CD4-positive, alpha-beta T cell (primary cell): ENCODE measurements around the gene OTX1. TPM values are rescaled to one million over a fixed set of nuclear protein-coding genes. Genes with fewer than 3 reads are reported as not detected.
A peak's percentile ranks its signal among the peaks of the same experiment; 100 is the strongest.

Experiments
- ATAC-seq: fragments of 200-7000 bp; cut with Tn5 transposase; one replicate; pipeline ENCODE4 v1.10.0; 2022; ENCODE audit warnings: mild to moderate bottlenecking; ENCODE audit not compliant: poor library complexity
- CTCF ChIA-PET: fragments of 350-600 bp; sonication (Branson Sonifier 250); formaldehyde crosslinking; loops from one replicate; lab custom pipeline; 2021; ENCODE audit warnings: antibody characterized with exemption, inconsistent platforms; lab: Charles Lee
- POLR2A ChIA-PET: fragments of 350-600 bp; sonication (Branson Sonifier 250); formaldehyde crosslinking; loops from one replicate; lab custom pipeline; 2021; ENCODE audit warnings: antibody characterized with exemption, inconsistent platforms; lab: Charles Lee
- DNase-seq, 14 experiments: peaks; one replicate each; pipeline ENCODE4 v3.0.0-alpha.2; 2013 to 2020; ENCODE audit warnings: mixed read lengths in 2 of 14
- H3K27ac ChIP-seq, 2 donors: one replicate each; pipeline versions ENCODE4 v1.5.1 to v1.7.0; 2013; ENCODE audit warnings: low read length in 2 of 2, low read depth in 1 of 2, mild to moderate bottlenecking in 1 of 2
- H3K27me3 ChIP-seq, 2 experiments: 1 replicate in 1 of 2; 2 replicates in 1 of 2; pipeline versions ENCODE4 v1.6.1 to v1.7.0; 2013; ENCODE audit warnings: low read length in 2 of 2, control low read depth in 1 of 2, mild to moderate bottlenecking in 1 of 2, moderate library complexity in 1 of 2; ENCODE audit not compliant: insufficient read depth in 2 of 2, control insufficient read depth in 1 of 2
- H3K36me3 ChIP-seq: one replicate; pipeline ENCODE4 v1.6.1; 2013; ENCODE audit warnings: low read length, control low read depth; ENCODE audit not compliant: insufficient read depth
- H3K4me1 ChIP-seq: one replicate; pipeline ENCODE4 v1.6.1; 2013; ENCODE audit warnings: low read length, control low read depth; ENCODE audit not compliant: insufficient read depth
- H3K4me3 ChIP-seq: one replicate; pipeline ENCODE4 v1.5.1; 2013; ENCODE audit warnings: mild to moderate bottlenecking, low read length, moderate library complexity
- H3K9me3 ChIP-seq, 2 experiments: 1 replicate in 1 of 2; 2 replicates in 1 of 2; pipeline versions ENCODE4 v1.6.1 to v1.7.0; 2013; ENCODE audit warnings: low read length in 2 of 2, mild to moderate bottlenecking in 2 of 2, control low read depth in 1 of 2, moderate library complexity in 1 of 2; ENCODE audit not compliant: control insufficient read depth in 1 of 2, insufficient read depth in 1 of 2
- H3K27ac Mint-ChIP-seq: one replicate; pipeline ENCODE4 v1.8.0; 2020; ENCODE audit warnings: mixed read lengths
- H3K27me3 Mint-ChIP-seq: one replicate; pipeline ENCODE4 v1.8.0; 2021; ENCODE audit warnings: mixed read lengths
- H3K36me3 Mint-ChIP-seq: one replicate; pipeline ENCODE4 v1.8.0; 2021; ENCODE audit warnings: low read depth, mixed read lengths
- H3K4me1 Mint-ChIP-seq: one replicate; pipeline ENCODE4 v1.8.0; 2021; ENCODE audit warnings: low read depth, mixed read lengths
- H3K4me3 Mint-ChIP-seq: one replicate; pipeline ENCODE4 v1.8.0; 2020; ENCODE audit warnings: mild to moderate bottlenecking, mixed read lengths
- H3K9me3 Mint-ChIP-seq: one replicate; pipeline ENCODE4 v1.8.0; 2020; ENCODE audit warnings: mixed read lengths
- intact Hi-C, 2 experiments: fragments of 100-400 bp; cut with DNase I in 1 of 2; cut with micrococcal nuclease in 1 of 2; formaldehyde crosslinking; loops; one replicate each; pipeline versions ENCODE4 v1.15.1 to v1.9.0; 2023 to 2025; cut with DNase I, micrococcal nuclease
- total RNA-seq, 174 experiments: library from RNA in 2 of 174; stranded (reverse) in 2 of 174; gene quantifications; one replicate each; pipeline ENCODE4 v1.2.3 and lab custom pipeline; 2021 to 2026
- TF ChIP-seq, protein P1 (sequence below): fragments of 200-600 bp; IDR thresholded peaks from one replicate; pipeline ENCODE4 v1.8.0; 2022; ENCODE audit warnings: antibody characterized with exemption, mild to moderate bottlenecking

OTX1 gene
- total RNA-seq, 2 experiments from 2014 or later, result not detected

GRCh38 chr2:63041592-63041991 is 9.0 kb upstream of the OTX1 start:
- ATAC-seq (no peak), DNase-seq (no peak)
- no peak overlapping the region for H3K27ac ChIP-seq
- Mint-ChIP-seq H3K36me3 (peaks cover 21% of the 10 kb centered on the region), H3K27me3 (peaks cover 45% of the 10 kb centered on the region), H3K9me3 (no peaks in the 10 kb centered on the region), H3K4me3 (no peak overlapping the region), H3K4me1 (peaks cover 10% of the 10 kb centered on the region), H3K27ac (no peak overlapping the region)
- no peak overlapping the region for H3K4me3 ChIP-seq
- no peaks in the 10 kb centered on the region for H3K36me3 ChIP-seq
- TF ChIP-seq, protein P1, sequence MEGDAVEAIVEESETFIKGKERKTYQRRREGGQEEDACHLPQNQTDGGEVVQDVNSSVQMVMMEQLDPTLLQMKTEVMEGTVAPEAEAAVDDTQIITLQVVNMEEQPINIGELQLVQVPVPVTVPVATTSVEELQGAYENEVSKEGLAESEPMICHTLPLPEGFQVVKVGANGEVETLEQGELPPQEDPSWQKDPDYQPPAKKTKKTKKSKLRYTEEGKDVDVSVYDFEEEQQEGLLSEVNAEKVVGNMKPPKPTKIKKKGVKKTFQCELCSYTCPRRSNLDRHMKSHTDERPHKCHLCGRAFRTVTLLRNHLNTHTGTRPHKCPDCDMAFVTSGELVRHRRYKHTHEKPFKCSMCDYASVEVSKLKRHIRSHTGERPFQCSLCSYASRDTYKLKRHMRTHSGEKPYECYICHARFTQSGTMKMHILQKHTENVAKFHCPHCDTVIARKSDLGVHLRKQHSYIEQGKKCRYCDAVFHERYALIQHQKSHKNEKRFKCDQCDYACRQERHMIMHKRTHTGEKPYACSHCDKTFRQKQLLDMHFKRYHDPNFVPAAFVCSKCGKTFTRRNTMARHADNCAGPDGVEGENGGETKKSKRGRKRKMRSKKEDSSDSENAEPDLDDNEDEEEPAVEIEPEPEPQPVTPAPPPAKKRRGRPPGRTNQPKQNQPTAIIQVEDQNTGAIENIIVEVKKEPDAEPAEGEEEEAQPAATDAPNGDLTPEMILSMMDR, result no peak
- CTCF ChIA-PET, result no interaction called here
- intact Hi-C loops, result no loop called here
- H3K4me1 ChIP-seq, result no peaks in the 10 kb centered on the region
- POLR2A ChIA-PET, result no interaction called here
- peaks cover 4 to 27% of the 10 kb centered on the region in 2 experiments for H3K27me3 ChIP-seq
- H3K9me3 ChIP-seq, result peaks cover 0 to 6% of the 10 kb centered on the region in 2 experiments

- peaks cover 34% of the 10 kb centered on the region for H3K4me1 Mint-ChIP-seq
- H3K4me3 ChIP-seq, result no peak overlapping the region
- intact Hi-C loops, result no loop called here
- no peaks in the 10 kb centered on the region for H3K9me3 Mint-ChIP-seq
- peaks cover 28 to 58% of the 10 kb centered on the region in 2 experiments for H3K27me3 ChIP-seq
- ChIA-PET POLR2A (no interaction called here), CTCF (interaction anchor here (0.7 kb wide), 1 partner anchor 19 kb away, joined by 3 read pairs; no protein-coding TSS in a partner anchor)
- peaks cover 0 to 28% of the 10 kb centered on the region in 2 experiments for H3K9me3 ChIP-seq
- no peak for DNase-seq
- TF ChIP-seq, protein P1, result no peak
- H3K27ac Mint-ChIP-seq, result no peak overlapping the region
- H3K4me1 ChIP-seq, result peaks cover 26% of the 10 kb centered on the region
- no peak for ATAC-seq
- H3K4me3 Mint-ChIP-seq, result no peak overlapping the region
- H3K36me3 ChIP-seq, result no peaks in the 10 kb centered on the region
- peaks cover 67% of the 10 kb centered on the region for H3K27me3 Mint-ChIP-seq
- H3K27ac ChIP-seq, result no peak overlapping the region
- H3K36me3 Mint-ChIP-seq, result peaks cover 21% of the 10 kb centered on the region
Measured at GRCh38 chr2:63044362-63045327, 6.0 kb upstream of the OTX1 start.

DNA sequence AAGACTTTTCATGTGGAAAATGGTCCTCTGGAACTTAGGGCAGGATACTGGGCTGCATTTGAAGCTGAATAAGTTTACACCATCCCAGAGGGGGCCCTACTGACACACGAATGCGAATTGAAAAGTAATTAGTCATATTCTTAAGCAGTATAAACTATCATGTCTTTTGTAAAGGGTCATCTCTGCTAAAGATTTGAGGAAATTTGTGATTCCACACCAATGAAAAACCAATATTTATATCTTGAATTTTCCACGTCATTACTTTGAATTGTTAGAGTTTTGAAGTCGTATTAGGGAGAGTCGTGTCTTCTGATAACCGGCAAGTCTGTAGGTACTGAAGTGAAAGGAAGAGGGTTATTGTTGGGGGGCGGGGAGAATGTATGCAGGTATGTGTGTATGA is 4.1 kb upstream of the OTX1 start:
- Mint-ChIP-seq H3K27ac (no peak overlapping the region), H3K4me1 (peaks cover 44% of the 10 kb centered on the region), H3K27me3 (peaks cover 72% of the 10 kb centered on the region), H3K4me3 (peak overlapping the region; percentile 57), H3K9me3 (no peaks in the 10 kb centered on the region), H3K36me3 (peaks cover 25% of the 10 kb centered on the region)
- peaks cover 40% of the 10 kb centered on the region for H3K4me1 ChIP-seq
- TF ChIP-seq, protein P1, result no peak
- H3K9me3 ChIP-seq, result peaks cover 0 to 36% of the 10 kb centered on the region in 2 experiments
- POLR2A ChIA-PET, result no interaction called here
- peaks cover 36 to 73% of the 10 kb centered on the region in 2 experiments for H3K27me3 ChIP-seq
- ATAC-seq (no peak), DNase-seq (no peak)
- intact Hi-C loops, result no loop called here
- H3K27ac ChIP-seq, result no peak overlapping the region
- CTCF ChIA-PET, result no interaction called here
- no peak overlapping the region for H3K4me3 ChIP-seq
- H3K36me3 ChIP-seq, result no peaks in the 10 kb centered on the region
